GM18861 (cell line): ENCODE results near the gene GSTM2.

Source experiments
- ATAC-seq: cut with Tn5 transposase; IDR thresholded peaks from one replicate; pipeline ENCODE4 v1.9.1; 2021; ENCODE audit not compliant: unreplicated experiment

Gene GSTM2

GRCh38 chr1:109629372-109630030, 38.4 kb upstream of the GSTM2 start:
- no peak for ATAC-seq

DNA sequence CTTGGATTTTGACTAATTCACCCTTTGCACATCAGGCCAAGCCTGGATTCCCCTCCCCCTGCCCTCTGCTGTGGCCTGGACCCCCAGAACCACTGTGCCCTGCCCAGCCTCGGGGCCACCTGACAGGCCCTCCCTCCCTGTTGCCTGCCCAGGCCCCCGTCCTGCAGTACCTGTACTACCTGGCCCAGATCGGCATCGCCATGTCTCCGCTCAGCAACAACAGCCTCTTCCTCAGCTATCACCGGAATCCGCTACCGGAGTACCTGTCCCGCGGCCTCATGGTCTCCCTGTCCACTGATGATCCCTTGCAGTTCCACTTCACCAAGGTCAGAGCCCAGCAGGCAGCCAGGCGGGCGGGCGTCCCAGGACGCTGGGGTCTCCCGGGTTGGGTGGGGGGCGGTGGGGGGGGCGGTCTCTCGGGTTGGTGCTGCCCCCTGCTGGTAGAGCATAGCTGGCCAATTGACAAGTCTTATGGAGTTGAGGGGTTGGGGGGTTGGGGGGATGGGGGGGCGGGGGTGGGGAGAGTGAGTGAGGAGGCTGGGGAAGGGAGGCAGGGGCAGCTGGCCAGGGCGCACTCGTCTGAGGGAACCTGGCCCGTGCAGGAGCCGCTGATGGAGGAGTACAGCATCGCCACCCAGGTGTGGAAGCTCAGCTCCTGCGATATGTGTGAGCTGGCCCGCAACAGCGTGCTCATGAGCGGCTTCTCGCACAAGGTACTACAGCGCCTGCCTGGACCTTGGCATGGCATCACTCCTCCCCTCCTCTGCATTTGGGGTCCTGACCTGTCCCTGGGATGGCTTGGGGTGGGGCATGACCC, 37.6 kb upstream of the GSTM2 start:
- no peak for ATAC-seq

GRCh38 chr1:109630898-109631512, 36.9 kb upstream of the GSTM2 start:
- no peak for ATAC-seq

DNA sequence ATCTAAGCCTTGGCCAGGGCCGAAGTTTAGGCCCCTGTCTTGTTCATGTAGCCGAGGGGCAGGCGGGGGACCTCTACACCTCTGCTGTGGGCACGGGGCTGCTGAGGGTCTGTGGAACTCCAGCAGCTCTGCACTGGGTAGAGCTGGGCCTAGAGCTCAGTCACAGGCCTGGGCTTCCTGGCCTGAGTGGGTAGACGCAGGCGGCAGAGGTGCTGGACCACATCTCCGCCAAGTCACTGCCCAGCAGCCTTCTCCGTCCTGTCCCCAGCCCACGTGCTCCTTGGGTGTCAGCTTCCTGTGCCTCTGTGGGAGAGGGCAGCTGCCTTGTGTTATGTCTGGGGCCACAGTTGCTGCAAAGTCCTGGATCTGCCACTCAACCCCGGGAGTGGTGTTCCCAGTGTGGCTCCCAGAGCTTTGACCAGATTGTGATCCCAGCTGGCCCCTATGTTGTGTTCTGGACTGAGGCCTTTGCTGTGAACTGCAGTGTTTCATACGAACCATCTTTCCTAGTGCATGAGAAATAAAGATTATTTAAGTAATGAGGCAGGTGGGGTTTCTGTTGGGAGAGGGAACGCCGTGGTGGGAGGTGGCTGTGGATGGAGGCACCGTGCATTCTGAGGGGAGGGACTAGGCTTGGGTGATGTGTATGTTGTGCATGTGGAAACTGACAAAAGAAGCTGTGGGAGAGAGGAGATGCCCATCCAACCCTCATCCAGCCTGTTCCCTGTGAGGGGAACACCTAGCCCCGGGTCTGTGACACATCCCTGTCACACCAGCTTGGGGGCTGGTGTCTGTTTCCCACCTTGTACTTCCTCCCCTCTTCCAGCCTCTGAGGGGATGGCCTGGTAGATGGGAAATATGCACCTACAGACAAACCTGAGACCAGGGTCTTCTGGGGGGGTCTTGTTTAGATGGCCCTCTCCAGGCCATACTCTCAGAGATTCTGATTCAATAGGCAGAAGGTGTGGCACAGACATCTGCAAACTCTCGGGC, 36.0 kb upstream of the GSTM2 start:
- ATAC-seq = no peak

DNA sequence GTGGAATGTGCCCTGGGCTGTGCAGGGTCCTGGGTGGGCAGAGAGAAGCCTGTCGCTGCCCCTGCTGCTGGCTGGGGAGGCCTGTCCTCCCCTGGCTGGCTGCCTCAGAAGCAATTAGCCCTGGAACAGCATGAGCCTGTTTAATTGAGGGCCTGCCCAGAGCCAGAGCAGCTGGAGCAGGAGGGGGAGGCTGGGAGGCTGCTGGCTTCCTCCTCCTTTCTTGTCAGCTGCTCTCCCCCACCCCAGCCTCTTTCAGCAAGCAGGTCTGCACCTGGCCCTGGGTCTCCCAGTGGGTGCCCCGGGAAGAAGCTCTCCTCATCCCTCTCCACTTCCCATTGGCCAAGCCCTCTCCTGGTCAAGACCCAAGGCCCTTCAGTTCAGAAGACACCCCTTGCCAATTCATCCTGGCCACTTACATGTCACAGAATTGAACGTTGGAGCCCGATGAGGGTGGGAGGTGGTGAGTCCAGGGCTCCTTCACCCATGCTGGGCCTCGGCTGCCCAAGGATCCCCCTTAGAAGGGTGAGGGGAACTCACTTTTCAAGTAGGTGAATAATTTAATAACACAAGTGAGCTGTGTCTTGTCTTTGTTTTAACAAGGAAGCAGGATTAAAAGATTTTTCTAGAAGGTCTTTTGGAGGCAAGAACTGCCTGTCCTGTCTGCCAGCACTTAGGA, 35.0 kb upstream of the GSTM2 start:
- no peak for ATAC-seq

GRCh38 chr1:109634292-109634691, 33.6 kb upstream of the GSTM2 start:
- no peak for ATAC-seq

DNA sequence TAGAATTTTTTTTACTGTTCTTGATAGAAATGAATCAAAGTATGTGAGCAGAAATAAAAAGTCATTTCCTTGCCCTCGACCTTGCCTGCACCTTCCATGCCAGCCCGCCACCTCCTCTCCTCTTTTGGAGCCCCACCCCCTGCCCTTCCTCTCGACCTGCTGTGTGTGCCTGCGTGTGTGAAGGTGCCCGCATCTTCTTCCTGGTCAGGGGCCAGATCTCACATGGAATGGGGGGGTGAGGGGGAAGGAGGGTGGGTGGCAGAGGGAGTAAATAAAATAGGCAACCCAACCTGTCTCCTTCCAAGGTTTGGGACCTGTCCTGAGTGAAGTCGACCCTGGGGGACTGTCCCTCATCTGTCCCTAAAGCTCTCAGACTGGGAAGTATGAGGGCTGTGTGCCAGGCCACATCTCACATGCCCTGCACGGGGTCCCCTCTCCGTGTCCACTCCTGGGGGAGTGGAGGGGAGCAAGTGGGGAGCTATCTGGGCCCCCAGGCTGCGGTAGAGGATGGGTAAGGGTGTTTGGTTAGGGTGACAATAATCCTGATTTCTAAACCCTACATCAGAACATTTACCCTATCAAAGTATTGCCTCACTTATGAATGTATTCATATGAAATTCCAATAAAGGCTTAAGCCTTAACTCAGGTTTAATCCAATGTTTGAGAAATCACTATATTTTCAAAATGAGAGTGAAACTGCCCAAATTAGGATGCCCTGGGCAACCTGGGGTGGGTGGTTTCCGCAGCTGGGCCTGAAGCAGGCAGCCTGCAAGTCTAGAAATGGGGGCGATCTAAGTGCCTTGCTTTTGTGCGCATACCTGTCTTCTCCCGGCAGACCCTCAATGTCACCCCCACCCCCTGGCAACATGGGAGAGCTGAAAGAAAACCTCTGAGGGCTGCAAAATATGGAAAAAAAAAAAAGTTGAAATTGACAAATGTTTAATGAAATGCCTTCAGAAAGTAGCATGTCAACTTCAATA, 32.8 kb upstream of the GSTM2 start:
- ATAC-seq = no peak

DNA sequence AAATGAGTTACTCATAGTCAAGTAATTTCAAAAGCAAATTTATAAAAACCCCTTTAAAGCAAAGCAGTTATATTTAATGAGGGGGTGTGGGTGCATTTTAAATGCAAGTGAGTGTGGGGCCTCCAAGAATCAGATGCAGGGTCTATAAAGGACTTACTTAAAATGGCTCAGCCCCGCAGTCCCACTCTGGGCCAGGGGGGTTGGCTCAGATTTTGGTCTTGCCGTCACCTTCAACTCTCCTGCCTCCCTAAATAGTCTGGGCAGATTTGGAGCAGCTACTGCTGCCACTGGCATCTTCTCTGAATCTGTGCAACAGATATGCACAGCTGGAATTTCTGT, 32.0 kb upstream of the GSTM2 start:
- no peak for ATAC-seq

DNA sequence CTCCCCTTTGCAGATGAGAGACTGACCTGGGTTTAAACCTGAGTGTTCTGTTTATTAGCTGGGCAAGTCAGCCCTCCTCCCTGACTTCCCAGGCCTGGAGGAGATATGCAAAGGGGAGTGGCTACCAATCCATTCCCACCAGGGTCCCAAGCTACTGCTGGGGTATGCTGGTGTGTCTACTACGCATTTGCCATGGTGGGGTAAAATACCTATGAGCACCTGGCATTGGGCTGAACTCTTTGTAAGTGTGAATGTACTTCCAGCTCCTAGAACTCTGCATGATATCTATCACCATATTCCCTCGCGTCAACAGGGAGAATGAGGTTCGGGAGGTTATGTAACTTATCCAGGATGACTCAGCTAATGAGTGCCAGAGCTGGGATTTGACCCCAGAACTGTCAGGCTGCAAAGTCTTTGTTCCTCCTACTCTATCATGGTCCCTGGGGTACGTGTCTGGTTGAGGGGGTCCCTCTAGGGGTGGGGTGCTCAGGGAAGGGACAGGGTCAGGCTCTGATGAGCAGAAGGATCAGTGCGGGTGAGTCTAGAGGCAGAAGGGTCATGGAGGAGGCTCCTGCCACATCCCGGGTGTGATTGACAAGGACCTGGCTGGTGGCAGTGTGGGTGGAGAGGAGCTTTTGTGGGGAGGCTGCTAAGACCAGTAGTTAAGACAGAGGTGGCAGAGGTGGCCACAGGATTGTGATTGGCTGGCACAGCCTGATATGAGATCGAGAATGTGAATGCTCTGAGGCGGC, 31.5 kb upstream of the GSTM2 start:
- no peak for ATAC-seq

GRCh38 chr1:109637446-109637845, 30.4 kb upstream of the GSTM2 start:
- ATAC-seq = no peak

- ATAC-seq = no peak
Measured at GRCh38 chr1:109639063-109639840, 28.6 kb upstream of the GSTM2 start.

DNA sequence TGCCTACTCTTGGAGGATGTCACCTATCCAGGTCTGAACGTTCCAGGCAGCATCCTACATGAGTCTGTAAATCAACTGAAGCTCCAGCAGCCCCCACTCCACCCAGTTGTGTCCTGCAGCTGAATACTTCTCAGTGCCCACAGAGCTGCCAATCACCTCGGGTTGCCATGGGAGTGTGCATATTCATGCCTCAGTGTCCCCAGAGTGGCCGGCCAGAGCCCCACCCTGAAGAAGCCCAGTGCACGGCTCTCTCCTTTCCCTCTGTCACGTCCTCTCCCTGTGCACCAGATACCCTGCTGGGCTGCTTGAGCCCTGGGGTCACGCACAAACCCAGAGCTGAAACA, 28.0 kb upstream of the GSTM2 start:
- ATAC-seq = no peak

- ATAC-seq = no peak
Measured at GRCh38 chr1:109640285-109640865, 27.5 kb upstream of the GSTM2 start.

DNA sequence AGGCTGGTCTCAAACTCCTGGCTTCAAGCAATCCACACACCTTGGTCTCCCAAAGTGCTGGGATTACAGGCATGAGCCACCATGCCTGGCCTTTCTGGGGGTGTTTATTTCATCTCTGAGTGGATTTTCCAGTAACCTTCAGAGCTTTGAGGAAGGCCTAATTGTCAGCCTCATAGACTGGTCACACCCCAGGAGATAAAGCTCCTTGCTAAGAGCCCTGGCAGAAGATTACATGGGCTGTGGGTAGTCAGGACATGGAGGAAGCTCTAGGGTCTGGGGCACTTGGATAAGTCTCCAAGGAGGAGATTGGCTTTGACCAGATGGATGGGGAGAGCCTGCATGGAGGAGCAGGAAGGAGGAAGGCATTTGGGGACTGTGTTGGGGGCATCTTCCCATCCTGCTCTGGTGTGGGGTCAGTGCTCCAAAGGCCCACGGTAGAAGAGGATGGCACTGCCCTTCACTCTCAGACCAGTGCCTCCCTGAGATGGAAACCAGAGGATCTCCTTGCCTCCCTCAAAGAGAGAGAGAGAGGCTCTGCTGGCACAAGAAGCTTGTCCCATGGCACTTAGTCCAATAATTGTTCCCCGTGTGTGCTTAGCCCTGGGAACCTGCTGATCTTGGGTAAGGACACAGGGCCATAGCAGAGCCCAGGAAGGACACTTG, 26.6 kb upstream of the GSTM2 start:
- ATAC-seq = no peak

- ATAC-seq = no peak
Measured at GRCh38 chr1:109641861-109642260, 26.0 kb upstream of the GSTM2 start.

DNA sequence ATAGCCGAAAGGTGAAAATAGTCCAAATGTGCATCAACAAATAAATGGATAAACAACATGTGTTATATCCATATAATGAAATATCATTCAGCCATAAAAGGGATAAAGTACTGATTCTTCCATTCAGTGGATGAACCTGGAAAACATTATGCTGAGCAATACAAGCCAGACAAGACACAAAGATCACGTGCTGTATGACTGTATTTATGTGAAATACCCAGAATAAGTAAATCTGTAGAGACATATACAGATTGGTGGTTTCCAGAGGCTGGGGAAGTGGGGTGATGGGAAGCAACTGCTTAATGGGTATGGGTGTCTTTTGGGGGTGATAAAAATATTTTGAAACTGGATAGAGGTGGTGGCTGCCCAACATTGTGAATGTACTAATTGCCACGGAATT, 25.2 kb upstream of the GSTM2 start:
- no peak for ATAC-seq
